ENCODE measurements around the gene RGS12. TPM values are rescaled to one million over a fixed set of nuclear protein-coding genes. Genes with fewer than 3 reads are reported as not detected.

RGS12 gene
- total RNA-seq, 1 experiment from 2014 or later, result 36.0 TPM

DNA sequence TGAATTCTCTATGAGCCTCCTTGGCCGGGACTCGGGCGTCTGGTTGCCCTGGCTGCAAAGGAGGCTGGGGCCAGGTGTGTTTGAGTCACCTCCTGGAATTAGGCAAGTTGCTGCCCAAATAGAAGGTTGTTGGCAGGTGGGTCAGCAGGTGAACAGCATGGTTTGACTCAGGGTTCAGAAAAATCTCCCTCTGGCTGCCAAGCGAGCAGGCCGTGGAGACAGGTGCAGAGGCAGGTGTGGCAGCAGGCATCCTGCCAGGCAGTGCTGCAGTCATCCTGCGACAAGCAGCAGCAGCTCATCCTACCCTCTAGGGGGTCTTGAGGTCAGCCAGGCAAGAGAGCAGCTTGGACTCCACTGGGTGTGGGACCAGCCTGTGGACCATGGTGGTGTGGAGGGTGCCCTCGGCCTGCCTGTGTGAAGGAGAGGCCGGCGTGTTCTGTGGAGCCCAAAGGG is 35.7 kb upstream of the RGS12 start:
- no TSS peak for BruUV-seq (replicated peaks)
- CTCF ChIA-PET, result interaction anchor here (0.6 to 1.0 kb wide), 2 partner anchors 187 to 303 kb away, joined by 3 to 5 read pairs; no protein-coding TSS in a partner anchor
- H3K36me3 Mint-ChIP-seq (ENCODE audit: insufficient read depth, unreplicated experiment), result no peaks in the 10 kb centered on the region
- POLR2A ChIA-PET, result interaction anchor here (0.6 to 1.4 kb wide), 5 partner anchors 11 to 370 kb away, joined by 3 to 5 read pairs (median 4); no protein-coding TSS in a partner anchor
- no peaks in the 10 kb centered on the region for H3K9me3 Mint-ChIP-seq (ENCODE audit: unreplicated experiment)
- TF ChIP-seq CTCF (IDR thresholded peaks at IDR 0.05; ENCODE audit: unreplicated experiment), result no peak
- intact Hi-C loops (cut with micrococcal nuclease), result no loop called here
- DNase-seq (ENCODE audit: unreplicated experiment), result peak; percentile 83
- H3K4me1 Mint-ChIP-seq (ENCODE audit: insufficient read depth, unreplicated experiment), result peaks cover 6% of the 10 kb centered on the region
- H3K4me3 Mint-ChIP-seq (ENCODE audit: unreplicated experiment), result no peak overlapping the region
- no peaks in the 10 kb centered on the region for H3K27me3 Mint-ChIP-seq (ENCODE audit: insufficient read depth, unreplicated experiment)
- H3K27ac Mint-ChIP-seq (ENCODE audit: low read depth, unreplicated experiment), result no peak overlapping the region

DNA sequence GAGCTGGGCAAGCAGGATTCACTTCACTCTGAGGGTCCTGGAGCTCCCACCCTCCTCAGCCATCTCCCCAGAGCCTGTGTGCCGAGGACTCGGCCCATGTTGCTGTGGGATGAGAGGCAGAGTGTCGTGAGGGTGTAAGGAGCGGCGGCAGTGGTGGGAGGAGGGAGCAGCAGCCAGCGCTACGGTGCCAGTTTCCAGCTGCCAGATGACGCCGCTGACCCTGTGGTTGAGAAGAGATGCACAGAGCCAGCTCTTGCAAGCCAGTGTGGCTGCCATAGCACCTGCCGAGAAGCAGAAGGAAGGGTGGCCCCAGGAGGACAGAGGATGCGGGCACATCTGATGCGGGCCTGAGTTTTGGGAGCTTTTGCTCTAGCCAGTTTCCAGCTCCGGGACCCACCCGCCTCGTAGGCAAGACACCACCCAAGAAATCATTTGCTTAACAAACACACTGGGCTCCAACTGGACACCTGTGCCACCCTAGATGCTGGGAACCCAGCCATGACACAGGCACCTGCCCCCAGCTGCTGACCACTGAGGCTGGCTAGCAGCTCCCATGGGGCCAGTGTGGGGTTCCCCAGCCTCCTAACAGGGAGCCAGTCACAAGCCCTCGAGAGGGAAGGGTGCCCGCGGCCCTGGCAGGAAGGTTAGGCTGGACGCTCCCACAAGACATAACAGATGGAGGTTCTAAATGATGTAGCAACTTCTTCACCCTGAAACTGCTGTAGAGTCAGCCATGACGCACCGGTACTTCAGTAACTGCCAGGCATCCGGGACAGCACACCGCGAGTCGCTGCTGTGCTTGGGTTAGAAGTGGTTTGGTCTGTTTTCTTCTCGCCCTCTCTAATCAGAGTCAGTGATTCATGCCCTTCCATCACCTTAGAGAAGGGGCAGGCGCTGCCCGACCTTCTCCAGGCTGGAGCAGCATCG is 35.0 kb upstream of the RGS12 start:
- TF ChIP-seq CTCF (IDR thresholded peaks at IDR 0.05; ENCODE audit: unreplicated experiment), result no peak
- peak; percentile 64 for DNase-seq (ENCODE audit: unreplicated experiment)
- ChIA-PET CTCF (interaction anchor here (0.5 to 1.0 kb wide), 2 partner anchors 186 to 213 kb away, joined by 3 to 5 read pairs; no protein-coding TSS in a partner anchor), POLR2A (interaction anchor here (0.6 to 1.4 kb wide), 2 partner anchors 16 to 256 kb away, joined by 4 to 5 read pairs; no protein-coding TSS in a partner anchor)
- H3K4me1 Mint-ChIP-seq (ENCODE audit: insufficient read depth, unreplicated experiment), result peaks cover 6% of the 10 kb centered on the region
- H3K27ac Mint-ChIP-seq (ENCODE audit: low read depth, unreplicated experiment), result no peak overlapping the region
- BruUV-seq (replicated peaks), result no TSS peak
- no peak overlapping the region for H3K4me3 Mint-ChIP-seq (ENCODE audit: unreplicated experiment)
- no peaks in the 10 kb centered on the region for H3K27me3 Mint-ChIP-seq (ENCODE audit: insufficient read depth, unreplicated experiment)
- intact Hi-C loops (cut with micrococcal nuclease), result no loop called here
- H3K36me3 Mint-ChIP-seq (ENCODE audit: insufficient read depth, unreplicated experiment), result no peaks in the 10 kb centered on the region
- no peaks in the 10 kb centered on the region for H3K9me3 Mint-ChIP-seq (ENCODE audit: unreplicated experiment)

DNA sequence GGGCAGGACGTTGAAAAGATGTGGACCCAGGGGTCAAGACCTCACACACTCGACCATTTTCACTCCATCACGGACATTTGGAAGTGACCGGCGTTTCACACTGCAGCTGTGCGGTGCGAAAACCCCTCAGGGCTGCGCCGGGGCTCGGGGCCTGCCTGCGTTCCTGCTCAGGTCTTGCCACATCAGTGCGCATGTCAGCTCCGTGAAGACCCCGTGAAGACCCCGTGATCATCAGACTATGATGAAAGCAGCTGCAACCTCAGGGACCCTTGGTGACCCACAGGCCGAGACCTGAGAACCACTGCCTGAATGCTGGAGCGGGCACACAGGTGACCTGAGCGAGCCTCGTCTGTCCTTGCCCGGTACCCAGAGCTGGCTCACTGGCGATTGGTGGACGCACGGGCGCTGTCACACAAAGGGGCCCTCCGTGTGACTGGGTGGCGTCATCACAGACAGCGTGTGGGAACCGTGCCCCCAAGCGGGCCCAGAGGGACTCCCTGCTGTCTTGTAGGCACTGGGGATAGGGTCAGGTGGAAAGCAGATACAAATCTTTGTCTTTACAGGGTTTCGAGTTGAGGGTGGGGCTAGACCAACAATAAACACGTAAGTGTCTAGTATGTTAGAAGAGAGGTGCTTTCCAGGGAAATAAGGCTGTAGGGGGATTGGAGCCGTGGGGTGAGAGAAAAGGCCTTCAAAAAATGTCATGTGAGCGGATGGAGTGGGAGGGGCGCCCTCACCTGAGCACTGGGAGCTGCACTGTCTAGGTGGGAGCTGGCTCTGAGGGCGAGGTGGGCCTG is 31.2 kb upstream of the RGS12 start:
- H3K9me3 Mint-ChIP-seq (ENCODE audit: unreplicated experiment), result no peaks in the 10 kb centered on the region

More for the DNA sequence above, 31.2 kb upstream of the RGS12 start:
- no peak overlapping the region for H3K27ac Mint-ChIP-seq (ENCODE audit: low read depth, unreplicated experiment)
- no peak for DNase-seq (ENCODE audit: unreplicated experiment)
- intact Hi-C loops (cut with micrococcal nuclease), result no loop called here
- POLR2A ChIA-PET, result no interaction called here
- peaks cover 21% of the 10 kb centered on the region for H3K27me3 Mint-ChIP-seq (ENCODE audit: insufficient read depth, unreplicated experiment)
- TF ChIP-seq CTCF (IDR thresholded peaks at IDR 0.05; ENCODE audit: unreplicated experiment), result no peak
- H3K4me3 Mint-ChIP-seq (ENCODE audit: unreplicated experiment), result no peak overlapping the region
- peaks cover 2% of the 10 kb centered on the region for H3K4me1 Mint-ChIP-seq (ENCODE audit: insufficient read depth, unreplicated experiment)
- CTCF ChIA-PET, result interaction anchor here (0.6 kb wide), 2 partner anchors 155 to 1249 kb away, joined by 3 read pairs; no protein-coding TSS in a partner anchor
- H3K36me3 Mint-ChIP-seq (ENCODE audit: insufficient read depth, unreplicated experiment), result no peaks in the 10 kb centered on the region
- no TSS peak for BruUV-seq (replicated peaks)

Measured in MCF 10A (cell line).